Measurements from ENCODE around the gene MFRP.

Gene MFRP

GRCh38 chr11:119345685-119346084 lies 820 bp downstream of the MFRP start:
- Histone ChIP-seq H2AFZ (ENCODE audit: low read depth, low read length, severe bottlenecking) (no peak overlapping the region), H3K27me3 (ENCODE audit: low read length) (no peaks in the 10 kb centered on the region), H3K4me3 (ENCODE audit: insufficient read depth, low read length, poor library complexity, severe bottlenecking) (no peak overlapping the region), H3K9ac (ENCODE audit: low read length) (no peak overlapping the region), H3K9me3 (ENCODE audit: insufficient read depth, low read length) (no peaks in the 10 kb centered on the region), H3K4me2 (ENCODE audit: low read depth, low read length, poor library complexity, severe bottlenecking) (no peak overlapping the region), H3K27ac (ENCODE audit: low read depth, low read length) (no peak overlapping the region), H3K79me2 (ENCODE audit: insufficient read depth, low read length) (no peaks in the 10 kb centered on the region), H3K9me2 (replicated peaks; ENCODE audit: insufficient read depth, low read length) (no peaks in the 10 kb centered on the region), H3K36me3 (ENCODE audit: low read length) (no peaks in the 10 kb centered on the region), H4K20me1 (ENCODE audit: low read depth, low read length) (no peaks in the 10 kb centered on the region), H3F3A (ENCODE audit: insufficient read depth) (no peaks in the 10 kb centered on the region)
- TF ChIP-seq EZH2phosphoT487 (conservative IDR thresholded peaks at IDR 0.05; ENCODE audit: low read length) = no peak

GRCh38 chr11:119344291-119345010 lies 2.1 kb downstream of the MFRP start:
- Histone ChIP-seq H3K36me3 (ENCODE audit: low read length) (no peaks in the 10 kb centered on the region), H3K9me2 (replicated peaks; ENCODE audit: insufficient read depth, low read length) (no peaks in the 10 kb centered on the region), H3K4me2 (ENCODE audit: low read depth, low read length, poor library complexity, severe bottlenecking) (no peak overlapping the region), H3K27me3 (ENCODE audit: low read length) (no peaks in the 10 kb centered on the region), H3K79me2 (ENCODE audit: insufficient read depth, low read length) (no peaks in the 10 kb centered on the region), H3K27ac (ENCODE audit: low read depth, low read length) (no peak overlapping the region), H3K9ac (ENCODE audit: low read length) (no peak overlapping the region), H3K4me3 (ENCODE audit: insufficient read depth, low read length, poor library complexity, severe bottlenecking) (no peak overlapping the region), H2AFZ (ENCODE audit: low read depth, low read length, severe bottlenecking) (no peak overlapping the region), H3K9me3 (ENCODE audit: insufficient read depth, low read length) (no peaks in the 10 kb centered on the region), H3F3A (ENCODE audit: insufficient read depth) (no peaks in the 10 kb centered on the region), H4K20me1 (ENCODE audit: low read depth, low read length) (no peaks in the 10 kb centered on the region)
- TF ChIP-seq EZH2phosphoT487 (conservative IDR thresholded peaks at IDR 0.05; ENCODE audit: low read length) (no peak), CTCF (IDR thresholded peaks at IDR 0.05; ENCODE audit: insufficient read depth, low read length, poor library complexity, severe bottlenecking) (no peak)

- no peaks in the 10 kb centered on the region for H3K9me3 ChIP-seq (ENCODE audit: insufficient read depth, low read length)
- no peaks in the 10 kb centered on the region for H3K27me3 ChIP-seq (ENCODE audit: low read length)
- no peaks in the 10 kb centered on the region for H3K9me2 ChIP-seq (replicated peaks; ENCODE audit: insufficient read depth, low read length)
- no peak for TF ChIP-seq EZH2phosphoT487 (conservative IDR thresholded peaks at IDR 0.05; ENCODE audit: low read length)
- TF ChIP-seq CTCF (IDR thresholded peaks at IDR 0.05; ENCODE audit: insufficient read depth, low read length, poor library complexity, severe bottlenecking) = no peak
- no peak overlapping the region for H3K4me3 ChIP-seq (ENCODE audit: insufficient read depth, low read length, poor library complexity, severe bottlenecking)
- no peak overlapping the region for H3K27ac ChIP-seq (ENCODE audit: low read depth, low read length)
- H2AFZ ChIP-seq (ENCODE audit: low read depth, low read length, severe bottlenecking) = no peak overlapping the region
- no peak overlapping the region for H3K4me2 ChIP-seq (ENCODE audit: low read depth, low read length, poor library complexity, severe bottlenecking)
- no peaks in the 10 kb centered on the region for H3F3A ChIP-seq (ENCODE audit: insufficient read depth)
- no peaks in the 10 kb centered on the region for H4K20me1 ChIP-seq (ENCODE audit: low read depth, low read length)
- H3K9ac ChIP-seq (ENCODE audit: low read length) = no peak overlapping the region
- no peaks in the 10 kb centered on the region for H3K36me3 ChIP-seq (ENCODE audit: low read length)
- H3K79me2 ChIP-seq (ENCODE audit: insufficient read depth, low read length) = no peaks in the 10 kb centered on the region
Measured at GRCh38 chr11:119343726-119344125, 2.8 kb downstream of the MFRP start.

- Histone ChIP-seq H3K4me2 (ENCODE audit: low read depth, low read length, poor library complexity, severe bottlenecking) (no peak overlapping the region), H2AFZ (ENCODE audit: low read depth, low read length, severe bottlenecking) (no peak overlapping the region), H3F3A (ENCODE audit: insufficient read depth) (no peaks in the 10 kb centered on the region), H3K4me3 (ENCODE audit: insufficient read depth, low read length, poor library complexity, severe bottlenecking) (no peak overlapping the region), H3K79me2 (ENCODE audit: insufficient read depth, low read length) (no peaks in the 10 kb centered on the region), H4K20me1 (ENCODE audit: low read depth, low read length) (no peaks in the 10 kb centered on the region), H3K36me3 (ENCODE audit: low read length) (no peaks in the 10 kb centered on the region), H3K27me3 (ENCODE audit: low read length) (no peaks in the 10 kb centered on the region), H3K9me2 (replicated peaks; ENCODE audit: insufficient read depth, low read length) (no peaks in the 10 kb centered on the region), H3K9ac (ENCODE audit: low read length) (no peak overlapping the region), H3K9me3 (ENCODE audit: insufficient read depth, low read length) (no peaks in the 10 kb centered on the region), H3K27ac (ENCODE audit: low read depth, low read length) (no peak overlapping the region)
- TF ChIP-seq CTCF (IDR thresholded peaks at IDR 0.05; ENCODE audit: insufficient read depth, low read length, poor library complexity, severe bottlenecking) (no peak), EZH2phosphoT487 (conservative IDR thresholded peaks at IDR 0.05; ENCODE audit: low read length) (no peak)
Measured at GRCh38 chr11:119342362-119343130, 4.0 kb downstream of the MFRP start.
